BJ (cell line): ENCODE measurements around the gene TUBB8. TPM values are rescaled to one million over a fixed set of nuclear protein-coding genes. Genes with fewer than 3 reads are reported as not detected.
"Not testable (repeated sequence)": the region's sequence is repeated elsewhere in the genome, so short reads cannot be mapped to it uniquely, and the experiment has no call there.

Source experiments
- CTCF ChIA-PET: fragments of 350-600 bp; formaldehyde crosslinking; extraction: SDS; loops from one replicate; lab custom pipeline; 2021; ENCODE audit warnings: antibody characterized with exemption, inconsistent platforms; lab: Yijun Ruan, JAX
- POLR2A ChIA-PET: fragments of 300-600 bp; sonication (Branson Sonifier 250); formaldehyde crosslinking; extraction: SDS; loops from one replicate; lab custom pipeline; 2021; ENCODE audit warnings: antibody characterized with exemption; lab: Charles Lee
- DNase-seq: peaks from one replicate; pipeline ENCODE4 v3.0.0-alpha.2; 2011; ENCODE audit warnings: low read depth
- H3K27me3 ChIP-seq: 2 replicates; pipeline ENCODE4 v1.6.0; 2011; ENCODE audit warnings: low read length; ENCODE audit not compliant: control insufficient read depth, insufficient read depth
- H3K36me3 ChIP-seq: 2 replicates; pipeline ENCODE4 v1.5.1; 2011; ENCODE audit warnings: low read length; ENCODE audit not compliant: control insufficient read depth, insufficient read depth
- H3K4me3 ChIP-seq: 2 replicates; pipeline ENCODE4 v1.5.1; 2011; ENCODE audit warnings: low read depth, mild to moderate bottlenecking, control low read depth, low read length
- polyA plus RNA-seq: library from polyadenylated mRNA; depleted of rRNA; stranded (reverse); fragments of >200 nt; gene quantifications from 2 replicates; pipeline ENCODE4 v1.2.3, GENCODE V29; 2011; rRNA removed

The TUBB8 gene
- polyA plus RNA-seq, 1 experiment = 0.10 TPM

GRCh38 chr10:12444-13314 is 36.4 kb downstream of the TUBB8 start:
- H3K36me3 ChIP-seq, POLR2A ChIA-PET, DNase-seq, H3K27me3 ChIP-seq, CTCF ChIA-PET, H3K4me3 ChIP-seq: not testable (repeated sequence)

- H3K27me3 ChIP-seq, DNase-seq, H3K4me3 ChIP-seq, POLR2A ChIA-PET, H3K36me3 ChIP-seq, CTCF ChIA-PET: not testable (repeated sequence)
Measured at GRCh38 chr10:11260-11659, 37.8 kb downstream of the TUBB8 start.

GRCh38 chr10:10261-10971 is 38.7 kb downstream of the TUBB8 start:
- DNase-seq, H3K4me3 ChIP-seq, H3K27me3 ChIP-seq, H3K36me3 ChIP-seq, POLR2A ChIA-PET, CTCF ChIA-PET: not testable (repeated sequence)

Other genes with a start within 250 kb of the TUBB8 start
- gene ZMYND11, start 86.2 kb upstream of the TUBB8 start, polyA plus RNA-seq = 37.6 and 64.4 TPM in 2 replicates